ENCODE measurements around the gene G6PC2.
"Not testable (repeated sequence)": the region's sequence is repeated elsewhere in the genome, so short reads cannot be mapped to it uniquely, and the experiment has no call there.

GRCh38 chr2:168932174-168932573, 31.1 kb downstream of the G6PC2 start:
- TF ChIP-seq CTCF (conservative IDR thresholded peaks at IDR 0.05); EZH2 (IDR thresholded peaks at IDR 0.05; ENCODE audit: low read depth): not testable (repeated sequence)
